ENCODE measurements around the gene RGCC. TPM values are rescaled to one million over a fixed set of nuclear protein-coding genes. Genes with fewer than 3 reads are reported as not detected.

The RGCC gene
- total RNA-seq, 1 experiment from 2014 or later, result not detected

DNA sequence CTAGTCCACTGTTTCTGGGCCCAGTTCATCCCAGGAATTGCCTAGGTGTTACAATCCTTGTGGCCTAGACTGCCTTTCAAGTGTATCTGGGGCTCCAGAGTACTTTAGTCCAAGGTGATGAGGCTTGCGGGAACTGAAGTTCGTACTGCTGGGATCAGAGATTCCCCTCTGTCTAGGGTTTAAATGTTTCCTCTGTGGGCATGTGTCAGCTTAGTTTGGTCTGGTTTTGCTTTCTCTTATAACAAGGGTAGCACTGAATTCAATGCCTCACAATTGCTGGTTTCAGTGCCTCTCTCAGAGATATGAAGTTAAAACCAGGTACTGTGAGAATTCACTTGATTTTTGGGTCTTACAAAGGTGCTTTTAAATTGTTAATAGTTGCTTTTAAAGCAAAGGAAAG is 30.8 kb downstream of the RGCC start:
- H2AFZ ChIP-seq (ENCODE audit: low read length), result no peak overlapping the region
- Mint-ChIP-seq H3K27me3 (ENCODE audit: low read depth) (0 out of 2 replicates have a peak, but pooled peaks cover 1% of the 10 kb centered on the region), H3K9me3 (no peaks in the 10 kb centered on the region; a peak in 1 of 5 replicates), H3K4me1 (0 out of 4 replicates have a peak, but pooled peaks cover 0 to 2% of the 10 kb centered on the region in 2 experiments), H3K4me3 (no peak overlapping the region), H3K36me3 (ENCODE audit: insufficient read depth in 1 of 3, low read depth in 3 of 3) (no peaks in the 10 kb centered on the region), H3K27ac (no peak overlapping the region)
- no peaks in the 10 kb centered on the region for H3K23me2 ChIP-seq (ENCODE audit: insufficient read length, low read depth, low read length, poor library complexity, severe bottlenecking)
- no peak overlapping the region for H4K91ac ChIP-seq (ENCODE audit: insufficient read length, low read depth, low read length)
- no peaks in the 10 kb centered on the region for H3K4me1 ChIP-seq (ENCODE audit: insufficient read depth, low read length)
- H3K4me2 ChIP-seq (ENCODE audit: insufficient read depth, insufficient read length, low read length), result no peak overlapping the region
- no peak overlapping the region for H2BK120ac ChIP-seq (ENCODE audit: low read depth, low read length, poor library complexity, severe bottlenecking)
- H3K14ac ChIP-seq (ENCODE audit: insufficient read depth, low read length), result no peak overlapping the region
- TF ChIP-seq CTCF (conservative IDR thresholded peaks at IDR 0.05), result no peak
- no peak overlapping the region for H3K4ac ChIP-seq (ENCODE audit: low read depth, low read length)
- no peak overlapping the region for H4K5ac ChIP-seq (ENCODE audit: insufficient read length, low read depth, low read length)
- H3K23ac ChIP-seq (ENCODE audit: insufficient read length, low read depth, low read length), result no peak overlapping the region
- no peak overlapping the region for H4K8ac ChIP-seq (replicated peaks; ENCODE audit: insufficient read length, low read depth, low read length)
- DNase-seq, result no peak
- H3K9ac ChIP-seq (ENCODE audit: extremely low read depth, insufficient read length, low read length), result no peak overlapping the region
- no peaks in the 10 kb centered on the region for H3K79me1 ChIP-seq (ENCODE audit: insufficient read depth, low read depth, low read length, poor library complexity, severe bottlenecking)
- WGBS (ENCODE audit: extremely low coverage, insufficient read length, low lambda C conversion rate), result no CpG with 5 or more reads among the region's 2 CpGs
- no peak overlapping the region for H3K56ac ChIP-seq (ENCODE audit: insufficient read length, low read depth, low read length)
- H2BK12ac ChIP-seq (ENCODE audit: insufficient read length, low read depth, low read length), result no peak overlapping the region
- H3K27me3 ChIP-seq (ENCODE audit: insufficient read depth, low read length), result no peaks in the 10 kb centered on the region
- H3K18ac ChIP-seq (ENCODE audit: insufficient read length, low read depth, low read length), result no peak overlapping the region
- H3K79me2 ChIP-seq (ENCODE audit: insufficient read depth, low read length), result no peaks in the 10 kb centered on the region
- no peak overlapping the region for H2AK5ac ChIP-seq (ENCODE audit: insufficient read length, low read length)
- no peak overlapping the region for H3K27ac ChIP-seq (ENCODE audit: insufficient read length, low read depth, low read length)
- no peaks in the 10 kb centered on the region for H4K20me1 ChIP-seq (ENCODE audit: control insufficient read depth, insufficient read depth, insufficient read length)
- H3T11ph ChIP-seq (ENCODE audit: low read length), result no peak overlapping the region
- H2BK20ac ChIP-seq (ENCODE audit: low read depth, low read length, poor library complexity, severe bottlenecking), result no peak overlapping the region
- no peaks in the 10 kb centered on the region for H3K9me3 ChIP-seq (ENCODE audit: control insufficient read depth, low read depth, low read length)
- no peak overlapping the region for H2BK5ac ChIP-seq (ENCODE audit: insufficient read length, low read length)
- H2BK15ac ChIP-seq (ENCODE audit: low read depth, low read length), result no peak overlapping the region

Measured in H9 (cell line).